Muscle layer of duodenum (tissue), 2 donors: ENCODE results near the gene PCSK9.

Experiments used
- H3K27ac ChIP-seq: one replicate; pipeline ENCODE4 v1.7.0; 2013; ENCODE audit warnings: mild to moderate bottlenecking, low read length
- H3K27me3 ChIP-seq: one replicate; pipeline ENCODE4 v1.7.0; 2013; ENCODE audit warnings: low read depth, mild to moderate bottlenecking, control low read depth, low read length
- H3K36me3 ChIP-seq, 2 donors: one replicate each; pipeline ENCODE4 v1.7.0; 2013; ENCODE audit warnings: low read length in 2 of 2, control low read depth in 1 of 2, mild to moderate bottlenecking in 1 of 2; ENCODE audit not compliant: insufficient read depth in 2 of 2, control insufficient read depth in 1 of 2
- H3K4me1 ChIP-seq, 2 donors: one replicate each; pipeline ENCODE4 v1.7.0; 2013; ENCODE audit warnings: low read length in 2 of 2, mild to moderate bottlenecking in 2 of 2, control low read depth in 1 of 2, moderate library complexity in 1 of 2; ENCODE audit not compliant: insufficient read depth in 2 of 2, control insufficient read depth in 1 of 2
- H3K4me3 ChIP-seq, 2 donors: one replicate each; pipeline ENCODE4 v1.7.0; 2013; ENCODE audit warnings: low read length in 2 of 2, low read depth in 1 of 2, mild to moderate bottlenecking in 1 of 2
- H3K9me3 ChIP-seq, 2 donors: one replicate each; pipeline ENCODE4 v1.7.0; 2013; ENCODE audit warnings: low read length in 2 of 2, control low read depth in 1 of 2, mild to moderate bottlenecking in 1 of 2; ENCODE audit not compliant: control insufficient read depth in 1 of 2
- donor health status: healthy.

PCSK9 gene

GRCh38 chr1:55039342-55040082 lies at the start of gene PCSK9:
Gene PCSK9, plus strand, starts transcription at chr1:55039548. Its CDS starts 290 bp downstream, at chr1:55039838.
- peaks cover 0 to 12% of the 10 kb centered on the region in 2 donors for H3K4me1 ChIP-seq
- no peaks in the 10 kb centered on the region for H3K9me3 ChIP-seq
- peaks cover 13% of the 10 kb centered on the region for H3K27me3 ChIP-seq
- no peaks in the 10 kb centered on the region for H3K36me3 ChIP-seq
- H3K27ac ChIP-seq, result no peak within 1 kb of the TSS
- H3K4me3 ChIP-seq, result peak within 1 kb of the TSS; percentile 28 to 45

- no peaks in the 10 kb centered on the region for H3K27me3 ChIP-seq
- H3K4me3 ChIP-seq, result no peak overlapping the region
- peak overlapping the region; percentile 43 for H3K27ac ChIP-seq
Measured at GRCh38 chr1:54989968-54990810, 49.2 kb upstream of the PCSK9 start.

GRCh38 chr1:54990916-54991315 lies 48.4 kb upstream of the PCSK9 start:
- Histone ChIP-seq H3K36me3 (no peaks in the 10 kb centered on the region), H3K4me1 (peaks cover 0 to 18% of the 10 kb centered on the region in 2 donors), H3K27ac (no peak overlapping the region), H3K9me3 (no peaks in the 10 kb centered on the region), H3K27me3 (peaks cover 3% of the 10 kb centered on the region), H3K4me3 (no peak overlapping the region)

More at GRCh38 chr1:54989968-54990810, 49.2 kb upstream of the PCSK9 start:
- peaks cover 0 to 13% of the 10 kb centered on the region in 2 donors for H3K4me1 ChIP-seq
- H3K36me3 ChIP-seq, result no peaks in the 10 kb centered on the region
- H3K9me3 ChIP-seq, result no peaks in the 10 kb centered on the region

GRCh38 chr1:54991939-54992338 lies 47.4 kb upstream of the PCSK9 start:
- Histone ChIP-seq H3K4me3 (no peak overlapping the region), H3K4me1 (peaks cover 0 to 27% of the 10 kb centered on the region in 2 donors), H3K27ac (no peak overlapping the region), H3K36me3 (no peaks in the 10 kb centered on the region), H3K27me3 (peaks cover 10% of the 10 kb centered on the region), H3K9me3 (no peaks in the 10 kb centered on the region)

GRCh38 chr1:54993140-54993539 lies 46.2 kb upstream of the PCSK9 start:
- H3K4me1 ChIP-seq, result peaks cover 0 to 26% of the 10 kb centered on the region in 2 donors
- no peaks in the 10 kb centered on the region for H3K9me3 ChIP-seq
- H3K4me3 ChIP-seq, result no peak overlapping the region
- peaks cover 15% of the 10 kb centered on the region for H3K27me3 ChIP-seq
- no peak overlapping the region for H3K27ac ChIP-seq
- H3K36me3 ChIP-seq, result no peaks in the 10 kb centered on the region

GRCh38 chr1:54994355-54994990 lies 44.9 kb upstream of the PCSK9 start:
- Histone ChIP-seq H3K4me3 (no peak overlapping the region), H3K27me3 (peaks cover 15% of the 10 kb centered on the region), H3K9me3 (no peaks in the 10 kb centered on the region), H3K4me1 (peaks cover 0 to 24% of the 10 kb centered on the region in 2 donors), H3K36me3 (no peaks in the 10 kb centered on the region), H3K27ac (no peak overlapping the region)

GRCh38 chr1:54995013-54995760 lies 44.2 kb upstream of the PCSK9 start:
- Histone ChIP-seq H3K4me3 (no peak overlapping the region), H3K27me3 (peaks cover 15% of the 10 kb centered on the region), H3K9me3 (no peaks in the 10 kb centered on the region), H3K36me3 (no peaks in the 10 kb centered on the region), H3K4me1 (peaks cover 0 to 21% of the 10 kb centered on the region in 2 donors), H3K27ac (no peak overlapping the region)

- Histone ChIP-seq H3K27ac (no peak overlapping the region), H3K4me3 (no peak overlapping the region), H3K9me3 (no peaks in the 10 kb centered on the region), H3K4me1 (peaks cover 0 to 15% of the 10 kb centered on the region in 2 donors), H3K36me3 (no peaks in the 10 kb centered on the region), H3K27me3 (peaks cover 15% of the 10 kb centered on the region)
Measured at GRCh38 chr1:54995835-54996234, 43.5 kb upstream of the PCSK9 start.

- Histone ChIP-seq H3K27ac (no peak overlapping the region), H3K4me1 (peaks cover 0 to 15% of the 10 kb centered on the region in 2 donors), H3K9me3 (no peaks in the 10 kb centered on the region), H3K4me3 (no peak overlapping the region), H3K27me3 (peaks cover 15% of the 10 kb centered on the region), H3K36me3 (no peaks in the 10 kb centered on the region)
Measured at GRCh38 chr1:54996359-54996868, 42.9 kb upstream of the PCSK9 start.

GRCh38 chr1:54996869-54997710 lies 42.3 kb upstream of the PCSK9 start:
- no peak overlapping the region for H3K27ac ChIP-seq
- no peak overlapping the region for H3K4me3 ChIP-seq
- peaks cover 15% of the 10 kb centered on the region for H3K27me3 ChIP-seq
- peaks cover 0 to 15% of the 10 kb centered on the region in 2 donors for H3K4me1 ChIP-seq
- H3K9me3 ChIP-seq, result no peaks in the 10 kb centered on the region
- no peaks in the 10 kb centered on the region for H3K36me3 ChIP-seq
